ENCODE results near the gene ZNF22.
A peak's percentile ranks its signal among the peaks of the same experiment; 100 is the strongest.

ZNF22 gene

GRCh38 chr10:45000752-45001380 is at the start of gene ZNF22:
TSS of gene ZNF22 (plus strand) at chr10:45000923. CDS start at chr10:45003369, 2,446 bp downstream.
- peak; percentile 90 for DNase-seq

GRCh38 chr10:44951576-44952226 is 49.0 kb upstream of the ZNF22 start:
- DNase-seq: no peak

- peak; percentile 19 for DNase-seq
These were observed 47.9 kb upstream of the ZNF22 start for GRCh38 chr10:44952779-44953231.

GRCh38 chr10:44954042-44954441 is 46.7 kb upstream of the ZNF22 start:
- no peak for DNase-seq

- DNase-seq: no peak
These were observed 45.8 kb upstream of the ZNF22 start for GRCh38 chr10:44954962-44955361.

- peak; percentile 12 for DNase-seq
These were observed 45.2 kb upstream of the ZNF22 start for GRCh38 chr10:44955413-44956070.

- no peak for DNase-seq
These were observed 44.5 kb upstream of the ZNF22 start for GRCh38 chr10:44956226-44956625.

GRCh38 chr10:44956717-44957706 is 43.7 kb upstream of the ZNF22 start:
- no peak for DNase-seq

- no peak for DNase-seq
These were observed 42.4 kb upstream of the ZNF22 start for GRCh38 chr10:44958196-44958897.

GRCh38 chr10:44958898-44959246 is 41.9 kb upstream of the ZNF22 start:
- DNase-seq: no peak

GRCh38 chr10:44959247-44960087 is 41.3 kb upstream of the ZNF22 start, which contains the start of gene RASSF4:
TSS of gene RASSF4 (plus strand) at chr10:44959802. CDS start at chr10:44970203, 10,401 bp downstream.
- peak; percentile 93 for DNase-seq

- no peak for DNase-seq
These were observed 40.6 kb upstream of the ZNF22 start for GRCh38 chr10:44960088-44960460.

- DNase-seq: peak; percentile 15
These were observed 40.1 kb upstream of the ZNF22 start for GRCh38 chr10:44960482-44961229.

GRCh38 chr10:44961230-44961571 is 39.5 kb upstream of the ZNF22 start:
- DNase-seq: peak; percentile 16

GRCh38 chr10:44961931-44962750 is 38.6 kb upstream of the ZNF22 start:
- peak; percentile 12 for DNase-seq

GRCh38 chr10:44962870-44963738 is 37.6 kb upstream of the ZNF22 start:
- DNase-seq: peak; percentile 75

GRCh38 chr10:44963772-44964633 is 36.7 kb upstream of the ZNF22 start:
- DNase-seq: peak; percentile 88

GRCh38 chr10:44965104-44965503 is 35.6 kb upstream of the ZNF22 start:
- DNase-seq: no peak

Measured in right hindlimb (tissue), 1 donor.